HepG2 (cell line): ENCODE results near the gene PTCRA. TPM values are rescaled to one million over a fixed set of nuclear protein-coding genes. Genes with fewer than 3 reads are reported as not detected.

Experiments
- CENPT ChIP-seq: sonication (generic); formaldehyde crosslinking; IDR thresholded peaks from 2 replicates; pipeline ENCODE4 v1.8.0; 2022; ENCODE audit warnings: low read depth, mild to moderate bottlenecking, moderate library complexity, missing genetic modification reagents
- KMT2A ChIP-seq: sonication (generic); formaldehyde crosslinking; IDR thresholded peaks from 2 replicates; pipeline ENCODE4 v1.4.0; 2020; ENCODE audit warnings: missing genetic modification reagents
- NAIF1 ChIP-seq: sonication (generic); formaldehyde crosslinking; IDR thresholded peaks from 2 replicates; pipeline ENCODE4 v1.5.0; 2020; ENCODE audit warnings: mild to moderate bottlenecking, missing genetic modification reagents, borderline replicate concordance
- POLR2A ChIP-seq, 2 experiments: IDR thresholded peaks; 2 replicates each; pipeline ENCODE4 v1.6.1; 2011; ENCODE audit warnings: low read depth in 2 of 2, low read length in 2 of 2, mild to moderate bottlenecking in 1 of 2, moderate library complexity in 1 of 2; ENCODE audit not compliant: insufficient read depth in 1 of 2
- PTBP1 ChIP-seq: fragments of 200-400 bp; formaldehyde crosslinking; IDR thresholded peaks from 2 replicates; pipeline ENCODE4 v1.6.1; 2018; ENCODE audit warnings: low read length, low read depth; ENCODE audit not compliant: poor library complexity, severe bottlenecking
- SP4 ChIP-seq: sonication (generic); formaldehyde crosslinking; IDR thresholded peaks from 2 replicates; pipeline ENCODE4 v1.8.1; 2023; ENCODE audit warnings: mild to moderate bottlenecking, missing genetic modification reagents
- TEAD2 ChIP-seq: sonication (generic); formaldehyde crosslinking; IDR thresholded peaks from 2 replicates; pipeline ENCODE4 v1.9.0; 2021; ENCODE audit warnings: missing genetic modification reagents
- ZNF274 ChIP-seq: sonication (generic); formaldehyde crosslinking; IDR thresholded peaks from 2 replicates; pipeline ENCODE4 v1.5.1; 2020; ENCODE audit warnings: mild to moderate bottlenecking, missing genetic modification reagents
- ZNF501 ChIP-seq: sonication (generic); formaldehyde crosslinking; IDR thresholded peaks from 2 replicates; pipeline ENCODE4 v1.5.1; 2020; ENCODE audit warnings: mild to moderate bottlenecking, moderate library complexity, missing genetic modification reagents
- ZNF549 ChIP-seq: sonication (generic); formaldehyde crosslinking; IDR thresholded peaks from 2 replicates; pipeline ENCODE4 v1.5.0; 2020; ENCODE audit warnings: missing genetic modification reagents
- polyA plus RNA-seq, 8 experiments: library from polyadenylated mRNA; depleted of rRNA in 3 of 8; stranded (reverse) in 7 of 8; unstranded in 1 of 8; fragments of >200 nt; fragmentation: Illumina TruSeq in 4 of 8; extraction: Trizol in 4 of 8; gene quantifications; 2 replicates each; pipeline versions ENCODE4 v1.2.1 to v1.2.3, GENCODE V29; 2011 to 2016; ENCODE audit warnings: low read depth in 4 of 8, missing spikeins in 1 of 8, mixed read lengths in 1 of 8; ENCODE audit not compliant: insufficient read depth in 1 of 8
- total RNA-seq, 5 experiments: library from RNA; depleted of rRNA; stranded (reverse); fragments of >200 nt; fragmentation: Illumina TruSeq; extraction: Trizol; gene quantifications; 2 replicates each; pipeline ENCODE4 v1.2.3, GENCODE V29; 2016; ENCODE audit warnings: low read depth in 1 of 5
- TF ChIP-seq, protein P1 (sequence below): sonication (generic); formaldehyde crosslinking; IDR thresholded peaks from 2 replicates; pipeline ENCODE4 v1.4.0; 2020; ENCODE audit warnings: missing genetic modification reagents
- TF ChIP-seq, protein P2 (sequence below), 2 experiments: fragments of 450-650 bp in 1 of 2; sonication (generic) in 1 of 2; formaldehyde crosslinking; IDR thresholded peaks; 2 replicates each; pipeline versions ENCODE4 v1.5.0 to v1.8.0; 2020 to 2022; ENCODE audit warnings: mild to moderate bottlenecking in 1 of 2, missing genetic modification reagents in 1 of 2
- TF ChIP-seq, protein P3 (sequence below): IDR thresholded peaks from 2 replicates; pipeline ENCODE4 v1.6.1; 2016; ENCODE audit warnings: low read depth
- TF ChIP-seq, protein P4 (sequence below): sonication (generic); formaldehyde crosslinking; IDR thresholded peaks from 2 replicates; pipeline ENCODE4; 2020; ENCODE audit warnings: missing genetic modification reagents, mild to moderate bottlenecking, borderline replicate concordance
- TF ChIP-seq, protein P5 (sequence below): sonication (generic); formaldehyde crosslinking; IDR thresholded peaks from 2 replicates; pipeline ENCODE4 v1.5.0; 2020; ENCODE audit warnings: mild to moderate bottlenecking, missing genetic modification reagents
- TF ChIP-seq, protein P6 (sequence below): sonication (generic); formaldehyde crosslinking; IDR thresholded peaks from 2 replicates; pipeline ENCODE4 v1.5.0; 2020; ENCODE audit warnings: missing genetic modification reagents

Gene PTCRA
- total and polyA plus RNA-seq, 2 of the 13 experiments (the other 11 are each of a cell fraction or from before 2014, with no cell fraction given): not detected

DNA sequence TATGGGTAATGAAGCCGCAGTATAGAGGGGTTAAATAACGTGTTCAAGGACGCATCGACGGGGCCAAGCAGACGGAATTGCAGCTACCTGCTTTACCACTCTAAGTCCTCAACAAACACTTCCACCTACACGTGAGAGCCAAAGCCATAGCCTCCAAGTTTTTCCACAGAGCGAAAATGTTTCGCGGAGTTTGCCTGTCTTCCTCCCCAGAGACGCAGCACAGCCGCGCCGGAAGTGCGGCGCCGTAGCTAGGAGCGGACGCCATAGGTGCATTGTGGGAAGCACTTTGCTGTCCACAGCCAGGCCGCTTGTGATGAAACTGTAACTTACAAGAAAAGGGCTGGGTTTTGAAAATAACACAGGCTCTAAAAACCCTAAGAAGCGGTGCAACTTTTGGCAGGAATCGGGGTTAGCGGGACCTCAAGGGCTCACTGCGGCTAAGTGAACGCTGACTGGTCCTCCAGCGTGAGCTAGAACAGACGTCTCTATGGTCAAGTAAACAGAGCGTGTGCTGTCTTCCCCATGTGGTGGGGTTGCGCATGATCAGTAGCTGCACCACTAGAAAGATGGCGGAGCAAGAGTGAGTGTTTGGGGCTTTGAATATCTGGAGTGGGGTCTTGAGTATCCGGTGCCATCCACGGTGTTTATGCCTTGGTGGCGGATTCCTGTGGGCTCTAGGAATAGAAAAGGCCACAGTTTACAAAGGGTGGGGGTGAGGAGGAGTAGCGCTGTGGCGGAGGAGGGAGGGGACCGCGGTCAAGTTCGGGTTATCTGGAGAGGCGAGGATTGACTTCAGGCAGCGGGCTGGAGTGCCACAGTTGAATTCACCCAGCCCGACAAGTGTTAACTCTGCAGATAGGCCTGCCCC, 36.2 kb upstream of the PTCRA start, which contains the start of gene RPL7L1 (continued):
- TF ChIP-seq NAIF1 (CRISPR knock-in tag): peak; percentile 74; the same call in 1 of the 2 replicates
- no peak for TF ChIP-seq PTBP1
- peak; percentile 97 for TF ChIP-seq ZNF501 (CRISPR knock-in tag)
- peak; percentile 87 for TF ChIP-seq CENPT (CRISPR knock-in tag)
- peak; percentile 92 to 98 for TF ChIP-seq POLR2A (IDR thresholded peaks at IDR 0.05; ENCODE audit: insufficient read depth in 1 of 2, low read depth in 2 of 2, low read length in 2 of 2)
- TF ChIP-seq, protein P1, sequence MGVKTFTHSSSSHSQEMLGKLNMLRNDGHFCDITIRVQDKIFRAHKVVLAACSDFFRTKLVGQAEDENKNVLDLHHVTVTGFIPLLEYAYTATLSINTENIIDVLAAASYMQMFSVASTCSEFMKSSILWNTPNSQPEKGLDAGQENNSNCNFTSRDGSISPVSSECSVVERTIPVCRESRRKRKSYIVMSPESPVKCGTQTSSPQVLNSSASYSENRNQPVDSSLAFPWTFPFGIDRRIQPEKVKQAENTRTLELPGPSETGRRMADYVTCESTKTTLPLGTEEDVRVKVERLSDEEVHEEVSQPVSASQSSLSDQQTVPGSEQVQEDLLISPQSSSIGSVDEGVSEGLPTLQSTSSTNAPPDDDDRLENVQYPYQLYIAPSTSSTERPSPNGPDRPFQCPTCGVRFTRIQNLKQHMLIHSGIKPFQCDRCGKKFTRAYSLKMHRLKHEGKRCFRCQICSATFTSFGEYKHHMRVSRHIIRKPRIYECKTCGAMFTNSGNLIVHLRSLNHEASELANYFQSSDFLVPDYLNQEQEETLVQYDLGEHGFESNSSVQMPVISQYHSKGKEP (CRISPR knock-in tag): no peak
- TF ChIP-seq, protein P2, sequence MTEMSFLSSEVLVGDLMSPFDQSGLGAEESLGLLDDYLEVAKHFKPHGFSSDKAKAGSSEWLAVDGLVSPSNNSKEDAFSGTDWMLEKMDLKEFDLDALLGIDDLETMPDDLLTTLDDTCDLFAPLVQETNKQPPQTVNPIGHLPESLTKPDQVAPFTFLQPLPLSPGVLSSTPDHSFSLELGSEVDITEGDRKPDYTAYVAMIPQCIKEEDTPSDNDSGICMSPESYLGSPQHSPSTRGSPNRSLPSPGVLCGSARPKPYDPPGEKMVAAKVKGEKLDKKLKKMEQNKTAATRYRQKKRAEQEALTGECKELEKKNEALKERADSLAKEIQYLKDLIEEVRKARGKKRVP (CRISPR knock-in tag; IDR thresholded peaks at IDR 0.05): peak in 1 of 2 experiments; percentile 48; a peak in 1 of 4 replicates
- TF ChIP-seq, protein P3, sequence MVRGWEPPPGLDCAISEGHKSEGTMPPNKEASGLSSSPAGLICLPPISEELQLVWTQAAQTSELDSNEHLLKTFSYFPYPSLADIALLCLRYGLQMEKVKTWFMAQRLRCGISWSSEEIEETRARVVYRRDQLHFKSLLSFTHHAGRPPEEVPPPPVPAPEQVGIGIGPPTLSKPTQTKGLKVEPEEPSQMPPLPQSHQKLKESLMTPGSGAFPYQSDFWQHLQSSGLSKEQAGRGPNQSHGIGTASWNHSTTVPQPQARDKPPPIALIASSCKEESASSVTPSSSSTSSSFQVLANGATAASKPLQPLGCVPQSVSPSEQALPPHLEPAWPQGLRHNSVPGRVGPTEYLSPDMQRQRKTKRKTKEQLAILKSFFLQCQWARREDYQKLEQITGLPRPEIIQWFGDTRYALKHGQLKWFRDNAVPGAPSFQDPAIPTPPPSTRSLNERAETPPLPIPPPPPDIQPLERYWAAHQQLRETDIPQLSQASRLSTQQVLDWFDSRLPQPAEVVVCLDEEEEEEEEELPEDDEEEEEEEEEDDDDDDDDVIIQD (CRISPR knock-in tag): no peak
- TF ChIP-seq ZNF274: peak; percentile 88; the same call in 1 of the 2 replicates
- TF ChIP-seq SP4 (CRISPR knock-in tag): peak; percentile 62
- no peak; the same call in 1 of the 2 replicates for TF ChIP-seq TEAD2 (CRISPR knock-in tag)
- TF ChIP-seq ZNF549 (CRISPR knock-in tag): 0 out of 2 replicates have a peak, but pooled peaks have one; percentile 64
- TF ChIP-seq, protein P4, sequence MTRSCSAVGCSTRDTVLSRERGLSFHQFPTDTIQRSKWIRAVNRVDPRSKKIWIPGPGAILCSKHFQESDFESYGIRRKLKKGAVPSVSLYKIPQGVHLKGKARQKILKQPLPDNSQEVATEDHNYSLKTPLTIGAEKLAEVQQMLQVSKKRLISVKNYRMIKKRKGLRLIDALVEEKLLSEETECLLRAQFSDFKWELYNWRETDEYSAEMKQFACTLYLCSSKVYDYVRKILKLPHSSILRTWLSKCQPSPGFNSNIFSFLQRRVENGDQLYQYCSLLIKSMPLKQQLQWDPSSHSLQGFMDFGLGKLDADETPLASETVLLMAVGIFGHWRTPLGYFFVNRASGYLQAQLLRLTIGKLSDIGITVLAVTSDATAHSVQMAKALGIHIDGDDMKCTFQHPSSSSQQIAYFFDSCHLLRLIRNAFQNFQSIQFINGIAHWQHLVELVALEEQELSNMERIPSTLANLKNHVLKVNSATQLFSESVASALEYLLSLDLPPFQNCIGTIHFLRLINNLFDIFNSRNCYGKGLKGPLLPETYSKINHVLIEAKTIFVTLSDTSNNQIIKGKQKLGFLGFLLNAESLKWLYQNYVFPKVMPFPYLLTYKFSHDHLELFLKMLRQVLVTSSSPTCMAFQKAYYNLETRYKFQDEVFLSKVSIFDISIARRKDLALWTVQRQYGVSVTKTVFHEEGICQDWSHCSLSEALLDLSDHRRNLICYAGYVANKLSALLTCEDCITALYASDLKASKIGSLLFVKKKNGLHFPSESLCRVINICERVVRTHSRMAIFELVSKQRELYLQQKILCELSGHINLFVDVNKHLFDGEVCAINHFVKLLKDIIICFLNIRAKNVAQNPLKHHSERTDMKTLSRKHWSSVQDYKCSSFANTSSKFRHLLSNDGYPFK (CRISPR knock-in tag): peak; percentile 99
- peak; percentile 85 for TF ChIP-seq KMT2A (CRISPR knock-in tag)
- TF ChIP-seq, protein P5, sequence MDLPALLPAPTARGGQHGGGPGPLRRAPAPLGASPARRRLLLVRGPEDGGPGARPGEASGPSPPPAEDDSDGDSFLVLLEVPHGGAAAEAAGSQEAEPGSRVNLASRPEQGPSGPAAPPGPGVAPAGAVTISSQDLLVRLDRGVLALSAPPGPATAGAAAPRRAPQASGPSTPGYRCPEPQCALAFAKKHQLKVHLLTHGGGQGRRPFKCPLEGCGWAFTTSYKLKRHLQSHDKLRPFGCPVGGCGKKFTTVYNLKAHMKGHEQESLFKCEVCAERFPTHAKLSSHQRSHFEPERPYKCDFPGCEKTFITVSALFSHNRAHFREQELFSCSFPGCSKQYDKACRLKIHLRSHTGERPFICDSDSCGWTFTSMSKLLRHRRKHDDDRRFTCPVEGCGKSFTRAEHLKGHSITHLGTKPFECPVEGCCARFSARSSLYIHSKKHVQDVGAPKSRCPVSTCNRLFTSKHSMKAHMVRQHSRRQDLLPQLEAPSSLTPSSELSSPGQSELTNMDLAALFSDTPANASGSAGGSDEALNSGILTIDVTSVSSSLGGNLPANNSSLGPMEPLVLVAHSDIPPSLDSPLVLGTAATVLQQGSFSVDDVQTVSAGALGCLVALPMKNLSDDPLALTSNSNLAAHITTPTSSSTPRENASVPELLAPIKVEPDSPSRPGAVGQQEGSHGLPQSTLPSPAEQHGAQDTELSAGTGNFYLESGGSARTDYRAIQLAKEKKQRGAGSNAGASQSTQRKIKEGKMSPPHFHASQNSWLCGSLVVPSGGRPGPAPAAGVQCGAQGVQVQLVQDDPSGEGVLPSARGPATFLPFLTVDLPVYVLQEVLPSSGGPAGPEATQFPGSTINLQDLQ (CRISPR knock-in tag): 0 out of 2 replicates have a peak, but pooled peaks have one; percentile 47
- TF ChIP-seq, protein P6, sequence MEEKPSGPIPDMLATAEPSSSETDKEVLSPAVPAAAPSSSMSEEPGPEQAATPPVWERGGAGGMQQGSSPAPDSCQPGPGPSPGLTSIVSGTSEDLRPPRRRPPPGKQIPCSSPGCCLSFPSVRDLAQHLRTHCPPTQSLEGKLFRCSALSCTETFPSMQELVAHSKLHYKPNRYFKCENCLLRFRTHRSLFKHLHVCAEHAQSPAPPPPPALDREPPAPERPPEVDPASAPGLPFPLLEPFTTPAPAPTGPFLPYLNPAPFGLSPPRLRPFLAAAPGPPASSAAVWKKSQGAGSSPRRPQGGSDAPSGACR (CRISPR knock-in tag): no peak
